H9 (cell line): ENCODE results near the gene GCNT3. TPM values are rescaled to one million over a fixed set of nuclear protein-coding genes. Genes with fewer than 3 reads are reported as not detected.

Source experiments
- DNase-seq: peaks from one replicate; pipeline ENCODE4 v3.0.0-alpha.2; 2017
- H2AFZ ChIP-seq: one replicate; pipeline ENCODE4 v1.6.1; 2013; ENCODE audit warnings: mild to moderate bottlenecking, low read length, control low read depth, moderate library complexity
- H2AK5ac ChIP-seq: 2 replicates; pipeline ENCODE4 v1.6.1; 2013; ENCODE audit warnings: low read length, control low read depth, mixed read lengths; ENCODE audit not compliant: insufficient read length
- H2BK120ac ChIP-seq: one replicate; pipeline ENCODE4 v1.6.1; 2013; ENCODE audit warnings: low read depth, mild to moderate bottlenecking, low read length, control low read depth, inconsistent platforms; ENCODE audit not compliant: poor library complexity, severe bottlenecking
- H2BK12ac ChIP-seq: 2 replicates; pipeline ENCODE4 v1.6.1; 2013; ENCODE audit warnings: low read length, control low read depth, mixed read lengths, low read depth; ENCODE audit not compliant: insufficient read length
- H2BK15ac ChIP-seq: 2 replicates; pipeline ENCODE4 v1.6.1; 2013; ENCODE audit warnings: low read depth, low read length, control low read depth
- H2BK20ac ChIP-seq: one replicate; pipeline ENCODE4 v1.6.1; 2013; ENCODE audit warnings: low read depth, mild to moderate bottlenecking, low read length, control low read depth, inconsistent platforms; ENCODE audit not compliant: poor library complexity, severe bottlenecking
- H2BK5ac ChIP-seq: 2 replicates; pipeline ENCODE4 v1.6.1; 2013; ENCODE audit warnings: low read length, control low read depth, mixed read lengths; ENCODE audit not compliant: insufficient read length
- H3K14ac ChIP-seq: 2 replicates; pipeline ENCODE4 v1.6.1; 2013; ENCODE audit warnings: low read length, control low read depth; ENCODE audit not compliant: insufficient read depth
- H3K18ac ChIP-seq: 2 replicates; pipeline ENCODE4 v1.6.1; 2013; ENCODE audit warnings: low read depth, mild to moderate bottlenecking, mixed read lengths, low read length, control low read depth; ENCODE audit not compliant: insufficient read length
- H3K23ac ChIP-seq: 2 replicates; pipeline ENCODE4 v1.6.1; 2013; ENCODE audit warnings: low read length, control low read depth, mixed read lengths, low read depth; ENCODE audit not compliant: insufficient read length
- H3K23me2 ChIP-seq: 2 replicates; pipeline ENCODE4 v1.6.1; 2013; ENCODE audit warnings: low read depth, mild to moderate bottlenecking, mixed read lengths, low read length, control low read depth; ENCODE audit not compliant: insufficient read length, poor library complexity, severe bottlenecking
- H3K27ac ChIP-seq: 2 replicates; pipeline ENCODE4 v1.5.1; 2013; ENCODE audit warnings: low read length, control low read depth, mixed read lengths, low read depth; ENCODE audit not compliant: insufficient read length
- H3K27me3 ChIP-seq: 2 replicates; pipeline ENCODE4 v1.6.1; 2013; ENCODE audit warnings: low read length, control low read depth, inconsistent platforms; ENCODE audit not compliant: insufficient read depth
- H3K4ac ChIP-seq: 2 replicates; pipeline ENCODE4 v1.6.1; 2013; ENCODE audit warnings: low read depth, mild to moderate bottlenecking, control low read depth, inconsistent platforms, low read length, moderate library complexity
- H3K4me1 ChIP-seq: 2 replicates; pipeline ENCODE4 v1.6.1; 2013; ENCODE audit warnings: low read length, control low read depth, inconsistent platforms; ENCODE audit not compliant: insufficient read depth
- H3K4me2 ChIP-seq: 2 replicates; pipeline ENCODE4 v1.6.1; 2013; ENCODE audit warnings: low read length, control low read depth, mixed read lengths; ENCODE audit not compliant: insufficient read length, insufficient read depth
- H3K56ac ChIP-seq: 2 replicates; pipeline ENCODE4 v1.6.1; 2013; ENCODE audit warnings: low read depth, mild to moderate bottlenecking, mixed read lengths, low read length, control low read depth; ENCODE audit not compliant: insufficient read length
- H3K79me1 ChIP-seq: 2 replicates; pipeline ENCODE4 v1.6.1; 2013; ENCODE audit warnings: low read depth, mild to moderate bottlenecking, moderate library complexity, low read length, control low read depth, inconsistent platforms; ENCODE audit not compliant: insufficient read depth, poor library complexity, severe bottlenecking
- H3K79me2 ChIP-seq: 2 replicates; pipeline ENCODE4 v1.6.1; 2013; ENCODE audit warnings: low read length, control low read depth, inconsistent platforms; ENCODE audit not compliant: insufficient read depth
- H3K9ac ChIP-seq: 2 replicates; pipeline ENCODE4 v1.6.1; 2013; ENCODE audit warnings: low read length, control low read depth, mixed read lengths; ENCODE audit not compliant: insufficient read length; ENCODE audit errors: extremely low read depth
- H3K9me3 ChIP-seq: one replicate; pipeline ENCODE4 v1.6.1; 2013; ENCODE audit warnings: low read depth, low read length, inconsistent platforms; ENCODE audit not compliant: control insufficient read depth
- H3T11ph ChIP-seq: one replicate; pipeline ENCODE4 v1.6.1; 2013; ENCODE audit warnings: mild to moderate bottlenecking, low read length, control low read depth, inconsistent platforms
- H4K20me1 ChIP-seq: one replicate; pipeline ENCODE4 v1.6.1; 2013; ENCODE audit not compliant: control insufficient read depth, insufficient read length, insufficient read depth
- H4K5ac ChIP-seq: 2 replicates; pipeline ENCODE4 v1.6.1; 2013; ENCODE audit warnings: low read depth, mild to moderate bottlenecking, mixed read lengths, low read length, control low read depth; ENCODE audit not compliant: insufficient read length
- H4K8ac ChIP-seq: replicated peaks from 2 replicates; pipeline ENCODE4 v1.6.1; 2013; ENCODE audit warnings: low read length, control low read depth, mixed read lengths, low read depth; ENCODE audit not compliant: insufficient read length
- H4K91ac ChIP-seq: 2 replicates; pipeline ENCODE4 v1.6.1; 2013; ENCODE audit warnings: low read depth, mild to moderate bottlenecking, moderate library complexity, mixed read lengths, low read length, control low read depth; ENCODE audit not compliant: insufficient read length
- H3K27ac Mint-ChIP-seq, 3 experiments: 2 replicates in 2 of 3; 3 replicates in 1 of 3; pipeline ENCODE4 v1.8.0; 2020 to 2021; ENCODE audit warnings: mixed read lengths in 3 of 3, mild to moderate bottlenecking in 1 of 3, moderate library complexity in 1 of 3
- H3K27me3 Mint-ChIP-seq: 2 replicates; pipeline ENCODE4 v1.8.0; 2021; ENCODE audit warnings: low read depth, mild to moderate bottlenecking, moderate library complexity, mixed read lengths
- H3K36me3 Mint-ChIP-seq, 3 experiments: 2 replicates in 2 of 3; 3 replicates in 1 of 3; pipeline ENCODE4 v1.8.0; 2020 to 2021; ENCODE audit warnings: low read depth in 3 of 3, mixed read lengths in 3 of 3; ENCODE audit not compliant: insufficient read depth in 1 of 3
- H3K4me1 Mint-ChIP-seq, 2 experiments: 2 replicates each; pipeline ENCODE4 v1.8.0; 2020; ENCODE audit warnings: mixed read lengths in 2 of 2
- H3K4me3 Mint-ChIP-seq, 2 experiments: 2 replicates in 1 of 2; 3 replicates in 1 of 2; pipeline ENCODE4 v1.8.0; 2020 to 2021; ENCODE audit warnings: mild to moderate bottlenecking in 2 of 2, mixed read lengths in 2 of 2, moderate library complexity in 1 of 2
- H3K9me3 Mint-ChIP-seq, 2 experiments: 2 replicates in 1 of 2; 3 replicates in 1 of 2; pipeline ENCODE4 v1.8.0; 2020; ENCODE audit warnings: mild to moderate bottlenecking in 2 of 2, mixed read lengths in 2 of 2, moderate library complexity in 1 of 2
- CTCF ChIP-seq: fragments of 200-600 bp; sonication (generic); conservative IDR thresholded peaks from 3 replicates; pipeline ENCODE4 v1.8.0; 2021; ENCODE audit warnings: antibody characterized with exemption, mild to moderate bottlenecking
- WGBS: extraction: QIAGEN DNeasy Blood & Tissue Kit; methylation state at CpG from one replicate; pipeline ENCODE4 v1.1.7; 2013; ENCODE audit warnings: missing lambda C conversion rate, low lambda C conversion rate, mixed read lengths; ENCODE audit not compliant: insufficient read length; ENCODE audit errors: extremely low coverage; 5-methylcytosine and 5-hydroxymethylcytosine counted together
- total RNA-seq: library from RNA; stranded (reverse); gene quantifications from 2 replicates; pipeline ENCODE4 v1.2.1, GENCODE V29; 2021

GCNT3 gene
- total RNA-seq, 1 experiment from 2014 or later: not detected

DNA sequence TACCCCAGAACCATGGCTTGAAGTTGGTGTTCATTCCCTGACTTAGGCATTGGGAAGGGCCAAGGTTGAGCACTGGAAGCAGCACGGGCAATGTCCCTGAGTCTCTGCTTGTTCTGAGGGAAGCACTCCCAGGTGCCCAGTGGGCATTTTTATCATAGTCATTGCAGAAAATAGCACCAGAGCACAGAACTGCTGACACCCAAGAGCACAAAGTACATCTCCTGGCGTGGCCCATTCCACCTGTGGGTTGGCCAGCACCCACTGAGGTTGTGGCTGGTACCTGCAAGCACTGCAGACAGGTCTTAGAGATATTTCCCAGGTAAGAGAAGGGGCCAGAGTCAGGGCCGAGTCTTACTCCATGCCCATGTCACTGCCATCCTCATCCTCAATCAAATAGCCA, 28.5 kb upstream of the GCNT3 start:
- Histone ChIP-seq H3K18ac (no peak overlapping the region), H2BK12ac (no peak overlapping the region), H2AK5ac (no peak overlapping the region), H2AFZ (no peak overlapping the region), H3K9me3 (no peaks in the 10 kb centered on the region), H4K91ac (no peak overlapping the region), H3T11ph (no peak overlapping the region), H3K23ac (no peak overlapping the region), H3K4me1 (no peaks in the 10 kb centered on the region), H2BK120ac (no peak overlapping the region), H3K79me1 (no peaks in the 10 kb centered on the region), H3K4me2 (no peak overlapping the region), H3K14ac (no peak overlapping the region), H3K56ac (no peak overlapping the region), H3K4ac (no peak overlapping the region), H2BK20ac (no peak overlapping the region), H4K5ac (no peak overlapping the region), H3K23me2 (no peaks in the 10 kb centered on the region), H2BK15ac (no peak overlapping the region), H3K27ac (no peak overlapping the region), H3K9ac (no peak overlapping the region), H2BK5ac (no peak overlapping the region), H3K79me2 (no peaks in the 10 kb centered on the region), H4K8ac (no peak overlapping the region), H3K27me3 (no peaks in the 10 kb centered on the region), H4K20me1 (no peaks in the 10 kb centered on the region)
- H3K4me1 Mint-ChIP-seq: peaks cover 0 to 8% of the 10 kb centered on the region in 2 experiments; a peak in 2 of 4 replicates
- DNase-seq: no peak
- H3K27me3 Mint-ChIP-seq: peaks cover 2% of the 10 kb centered on the region
- WGBS: no CpG with 5 or more reads among the region's 3 CpGs
- TF ChIP-seq CTCF: no peak
- no peak overlapping the region for H3K4me3 Mint-ChIP-seq
- no peaks in the 10 kb centered on the region for H3K36me3 Mint-ChIP-seq
- no peak overlapping the region for H3K27ac Mint-ChIP-seq
- no peaks in the 10 kb centered on the region for H3K9me3 Mint-ChIP-seq
